WI38 (cell line): Measurements from ENCODE around the gene VPS13A.
"Not testable (repeated sequence)": the region's sequence is repeated elsewhere in the genome, so short reads cannot be mapped to it uniquely, and the experiment has no call there.

ENCODE experiments used
- H3K4me3 ChIP-seq: 2 replicates; pipeline ENCODE4 v1.5.1; 2011; ENCODE audit warnings: low read depth, mild to moderate bottlenecking, control low read depth, low read length
- TF ChIP-seq, protein P1 (sequence below): IDR thresholded peaks from 2 replicates; pipeline ENCODE4 v1.5.1; 2012; ENCODE audit warnings: low read depth, mild to moderate bottlenecking, control low read depth, low read length

Gene VPS13A

DNA sequence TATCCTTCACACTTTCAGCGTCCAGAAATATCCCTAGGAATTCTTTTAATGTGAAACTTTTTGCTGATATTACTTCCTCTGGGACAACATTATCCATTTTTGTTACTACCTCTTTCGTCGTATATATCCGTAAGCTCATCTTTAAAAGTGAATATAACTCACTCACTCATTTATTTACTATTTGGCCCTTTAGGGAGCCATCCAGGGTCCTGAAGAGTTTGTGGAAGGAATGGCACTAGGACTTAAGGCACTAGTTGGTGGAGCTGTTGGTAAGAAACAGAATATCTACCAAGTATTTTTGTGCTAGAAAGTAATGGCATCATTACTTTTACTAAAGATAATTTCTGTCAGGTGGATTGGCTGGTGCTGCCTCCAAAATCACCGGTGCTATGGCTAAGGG lies 192.7 kb downstream of the VPS13A start:
- TF ChIP-seq, protein P1, sequence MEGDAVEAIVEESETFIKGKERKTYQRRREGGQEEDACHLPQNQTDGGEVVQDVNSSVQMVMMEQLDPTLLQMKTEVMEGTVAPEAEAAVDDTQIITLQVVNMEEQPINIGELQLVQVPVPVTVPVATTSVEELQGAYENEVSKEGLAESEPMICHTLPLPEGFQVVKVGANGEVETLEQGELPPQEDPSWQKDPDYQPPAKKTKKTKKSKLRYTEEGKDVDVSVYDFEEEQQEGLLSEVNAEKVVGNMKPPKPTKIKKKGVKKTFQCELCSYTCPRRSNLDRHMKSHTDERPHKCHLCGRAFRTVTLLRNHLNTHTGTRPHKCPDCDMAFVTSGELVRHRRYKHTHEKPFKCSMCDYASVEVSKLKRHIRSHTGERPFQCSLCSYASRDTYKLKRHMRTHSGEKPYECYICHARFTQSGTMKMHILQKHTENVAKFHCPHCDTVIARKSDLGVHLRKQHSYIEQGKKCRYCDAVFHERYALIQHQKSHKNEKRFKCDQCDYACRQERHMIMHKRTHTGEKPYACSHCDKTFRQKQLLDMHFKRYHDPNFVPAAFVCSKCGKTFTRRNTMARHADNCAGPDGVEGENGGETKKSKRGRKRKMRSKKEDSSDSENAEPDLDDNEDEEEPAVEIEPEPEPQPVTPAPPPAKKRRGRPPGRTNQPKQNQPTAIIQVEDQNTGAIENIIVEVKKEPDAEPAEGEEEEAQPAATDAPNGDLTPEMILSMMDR = no peak
- H3K4me3 ChIP-seq = no peak overlapping the region

DNA sequence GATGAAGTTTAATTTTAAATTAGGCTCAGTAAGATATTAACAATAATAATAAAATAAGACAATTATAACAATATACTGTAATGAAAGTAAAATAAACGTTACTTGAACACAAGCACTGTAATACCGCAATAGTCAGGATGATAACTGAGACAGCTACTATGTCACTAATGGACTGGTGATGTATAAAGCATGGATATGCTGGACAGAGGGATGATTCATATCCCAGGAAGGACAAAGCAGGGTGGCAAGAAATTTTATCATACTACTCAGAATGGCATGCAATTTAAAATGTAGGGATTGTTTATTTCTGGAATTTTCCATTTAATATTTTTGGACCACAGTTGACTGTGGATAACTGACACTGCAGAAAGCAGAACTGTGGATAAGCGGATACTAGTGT lies 196.9 kb downstream of the VPS13A start:
- TF ChIP-seq, protein P1 = no peak
- H3K4me3 ChIP-seq = no peak overlapping the region

DNA sequence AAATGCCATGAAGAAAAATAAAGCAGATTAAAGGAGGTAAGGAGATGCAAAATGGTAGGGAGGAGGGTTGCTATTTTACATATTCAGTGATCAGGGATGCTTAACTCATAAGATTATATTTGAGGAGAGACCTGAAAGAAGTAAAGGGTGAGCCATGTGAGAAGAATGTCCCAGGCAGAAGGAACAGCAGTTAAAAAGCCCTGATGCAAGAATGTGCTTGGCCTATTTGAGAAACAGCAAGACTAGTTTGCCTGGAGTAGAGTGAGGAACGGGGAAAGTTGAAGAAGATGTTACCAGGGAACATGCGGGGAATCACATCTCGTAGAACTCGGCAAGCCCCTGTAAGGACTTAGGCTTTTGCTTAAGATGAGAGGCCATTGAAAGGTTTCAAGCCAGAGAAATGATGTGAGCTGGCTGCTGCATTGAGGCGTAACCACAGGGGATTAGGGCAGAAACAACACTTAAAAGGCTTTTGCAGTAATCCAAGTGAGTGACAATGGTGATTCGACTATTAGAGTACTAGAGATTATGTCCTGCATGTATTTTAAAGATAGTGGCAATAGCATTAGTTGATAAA lies 198.7 kb downstream of the VPS13A start:
- no peak overlapping the region for H3K4me3 ChIP-seq
- TF ChIP-seq, protein P1 = no peak

DNA sequence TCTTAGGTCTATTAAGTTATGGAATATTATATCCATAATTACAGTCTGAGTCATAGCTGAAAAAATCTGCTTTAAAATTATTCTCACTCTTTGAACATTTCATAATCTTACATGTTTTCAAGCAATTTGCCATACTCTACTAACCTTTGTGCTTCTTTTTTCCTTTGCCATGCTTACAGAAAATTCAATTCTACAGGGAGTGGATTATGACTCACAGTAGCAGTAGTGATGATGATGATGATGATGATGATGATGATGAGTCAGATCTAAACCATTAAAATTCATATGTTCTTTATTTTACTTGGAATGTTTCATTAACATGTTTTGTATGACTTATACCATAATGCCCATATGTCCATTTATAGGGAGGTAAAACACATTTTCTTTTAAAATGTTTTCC lies 207.1 kb downstream of the VPS13A start:
- TF ChIP-seq, protein P1 = no peak
- H3K4me3 ChIP-seq = no peak overlapping the region

DNA sequence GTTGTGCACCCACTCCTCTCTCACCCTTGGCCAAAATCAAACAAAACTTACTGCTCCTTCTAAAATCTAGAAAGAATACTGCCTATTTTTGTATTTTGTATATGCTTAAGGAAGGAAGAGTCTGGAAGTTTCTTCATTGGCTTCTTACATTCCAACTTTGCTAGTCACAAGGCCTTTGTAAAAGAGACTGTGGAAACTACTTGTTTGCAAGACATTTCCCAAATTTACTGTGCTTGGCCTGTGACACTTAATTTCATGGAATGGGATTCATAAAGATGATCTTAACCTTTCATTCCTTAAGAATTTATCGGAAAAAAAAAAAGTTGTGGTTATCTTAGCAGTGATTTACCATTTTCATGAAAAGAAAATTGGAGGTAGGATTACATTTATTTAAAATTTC lies 208.9 kb downstream of the VPS13A start:
- TF ChIP-seq, protein P1 = no peak
- no peak overlapping the region for H3K4me3 ChIP-seq

DNA sequence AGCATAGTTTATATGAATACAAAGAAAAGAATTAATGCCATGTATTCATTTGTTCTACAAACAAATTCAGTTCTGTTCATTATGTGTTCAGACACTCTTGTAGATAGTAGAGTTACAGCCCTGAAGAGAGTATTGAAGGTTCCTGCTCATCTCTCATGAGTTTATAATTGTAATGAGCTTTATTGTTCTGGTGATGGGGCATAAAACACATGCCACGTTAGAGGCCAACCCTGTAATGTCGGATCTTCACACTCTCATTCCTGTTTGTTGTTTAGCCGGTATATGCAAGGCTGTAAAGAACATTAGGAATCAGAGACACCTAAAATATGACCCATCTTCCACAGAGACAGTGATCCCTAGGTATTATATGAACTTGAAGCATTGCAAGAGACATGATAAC lies 214.5 kb downstream of the VPS13A start:
- H3K4me3 ChIP-seq = no peak overlapping the region
- TF ChIP-seq, protein P1 = no peak

DNA sequence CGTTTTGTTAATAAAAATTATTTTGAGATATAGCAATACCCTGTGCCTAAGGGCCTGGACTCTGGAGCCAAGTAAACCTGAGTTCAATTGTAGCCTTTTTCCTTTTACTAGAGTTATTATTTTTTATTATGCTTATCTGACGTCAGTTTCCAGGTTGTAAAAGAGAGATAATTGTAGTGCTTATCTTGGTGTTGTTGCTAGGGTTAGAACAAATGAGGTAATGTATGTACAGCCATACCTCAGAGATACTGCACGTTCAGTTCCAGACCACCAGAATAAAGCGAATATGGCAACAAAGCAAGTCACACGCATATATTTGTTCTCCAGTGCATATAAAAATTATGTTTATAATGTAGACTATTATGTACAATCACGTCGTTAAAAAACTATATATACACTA lies 215.0 kb downstream of the VPS13A start:
- no peak overlapping the region for H3K4me3 ChIP-seq
- TF ChIP-seq, protein P1 = no peak

DNA sequence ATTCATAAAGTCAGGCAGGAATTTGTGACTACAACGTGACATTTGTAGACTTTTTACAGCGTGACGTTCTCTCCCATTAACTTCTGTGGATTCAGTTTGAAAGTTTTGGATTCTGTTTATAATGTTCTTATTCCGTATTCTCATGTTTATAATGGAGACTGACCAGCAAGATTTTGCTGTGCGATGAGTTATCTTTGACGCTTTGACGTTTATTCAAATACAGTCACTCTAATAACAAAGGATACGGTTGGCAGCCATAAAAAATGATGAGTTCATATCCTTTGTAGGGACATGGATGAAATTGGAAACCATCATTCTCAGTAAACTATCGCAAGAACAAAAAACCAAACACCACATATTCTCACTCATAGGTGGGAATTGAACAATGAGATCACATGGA lies 221.2 kb downstream of the VPS13A start:
- not testable (repeated sequence) for H3K4me3 ChIP-seq
